ENCODE results near the gene DST. TPM values are rescaled to one million over a fixed set of nuclear protein-coding genes. Genes with fewer than 3 reads are reported as not detected.
A peak's percentile ranks its signal among the peaks of the same experiment; 100 is the strongest.

DST gene
- 184 and 219 TPM in 2 replicates for total RNA-seq (2014; rRNA removed; shearing (Covaris generic))
- 263 and 341 TPM in 2 replicates for polyA plus RNA-seq (2014; cell fraction: nucleus; rRNA removed)

DNA sequence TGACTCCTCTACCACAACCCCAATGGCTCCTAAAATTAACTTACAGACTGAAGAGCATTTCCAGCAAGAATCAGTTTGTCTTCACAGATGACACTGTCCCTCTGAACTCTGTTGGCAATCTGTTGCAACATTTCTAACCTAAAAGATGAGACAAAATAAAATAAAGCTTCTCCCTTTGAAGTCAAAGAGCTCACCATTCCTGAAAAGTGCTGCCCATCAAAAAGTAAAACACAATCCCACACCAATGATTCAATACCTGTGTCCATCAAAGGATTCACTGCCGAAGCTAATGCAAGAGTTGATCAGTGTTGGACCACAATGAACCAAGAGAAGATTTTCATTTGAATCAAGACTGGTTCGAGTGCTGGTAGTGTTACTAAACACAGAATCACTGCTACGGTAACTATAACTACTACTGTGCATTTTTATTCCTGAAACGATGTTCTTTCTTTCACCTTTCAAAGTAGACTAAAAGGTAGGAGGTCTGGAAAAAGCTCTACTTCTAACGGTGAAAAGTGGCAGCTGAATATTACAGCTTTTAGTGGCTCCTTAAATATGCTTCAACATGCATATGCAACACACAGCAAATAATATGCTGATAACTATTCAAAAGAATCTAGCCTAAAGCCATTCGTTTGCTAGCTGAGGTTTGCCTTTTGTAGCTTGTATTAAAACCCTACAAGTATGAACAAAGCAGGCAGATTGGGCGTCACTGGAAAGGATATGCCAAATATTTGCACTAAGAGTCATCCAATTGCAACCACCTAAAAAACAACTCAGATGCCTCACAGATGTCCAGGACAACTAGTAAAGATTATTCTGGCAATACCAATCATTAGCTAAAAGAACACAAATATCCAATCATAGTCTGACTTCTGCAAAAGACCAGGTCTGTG lies at the start of gene DST:
Gene DST, minus strand, starts transcription at position 524 of the 896 bp plus-strand sequence.
- peak; percentile 91 for DNase-seq (ENCODE audit: extremely low read depth, low read depth)

DNA sequence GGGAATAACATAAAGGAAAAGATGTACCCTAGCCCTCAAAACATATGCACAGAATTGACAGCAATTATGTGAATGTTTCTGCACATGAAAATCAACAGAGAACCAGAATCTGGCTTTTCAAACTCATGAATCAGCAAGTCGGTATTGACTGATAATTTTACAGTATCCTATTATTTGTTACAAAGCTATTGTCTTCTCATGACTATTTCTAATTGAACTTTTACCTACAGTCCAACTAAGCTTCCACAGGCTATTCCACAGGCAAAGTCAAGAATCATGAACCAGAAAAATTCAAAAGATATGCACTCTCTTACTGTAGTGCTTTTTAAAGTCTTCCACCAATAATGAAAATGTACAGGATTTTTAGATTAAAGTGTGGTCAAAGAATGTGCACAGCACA lies 49.1 kb upstream of the DST start:
- DNase-seq (ENCODE audit: extremely low read depth, low read depth) = no peak

- DNase-seq (ENCODE audit: extremely low read depth, low read depth) = no peak
These were observed 48.6 kb upstream of the DST start for GRCh38 chr6:56691286-56691595.

DNA sequence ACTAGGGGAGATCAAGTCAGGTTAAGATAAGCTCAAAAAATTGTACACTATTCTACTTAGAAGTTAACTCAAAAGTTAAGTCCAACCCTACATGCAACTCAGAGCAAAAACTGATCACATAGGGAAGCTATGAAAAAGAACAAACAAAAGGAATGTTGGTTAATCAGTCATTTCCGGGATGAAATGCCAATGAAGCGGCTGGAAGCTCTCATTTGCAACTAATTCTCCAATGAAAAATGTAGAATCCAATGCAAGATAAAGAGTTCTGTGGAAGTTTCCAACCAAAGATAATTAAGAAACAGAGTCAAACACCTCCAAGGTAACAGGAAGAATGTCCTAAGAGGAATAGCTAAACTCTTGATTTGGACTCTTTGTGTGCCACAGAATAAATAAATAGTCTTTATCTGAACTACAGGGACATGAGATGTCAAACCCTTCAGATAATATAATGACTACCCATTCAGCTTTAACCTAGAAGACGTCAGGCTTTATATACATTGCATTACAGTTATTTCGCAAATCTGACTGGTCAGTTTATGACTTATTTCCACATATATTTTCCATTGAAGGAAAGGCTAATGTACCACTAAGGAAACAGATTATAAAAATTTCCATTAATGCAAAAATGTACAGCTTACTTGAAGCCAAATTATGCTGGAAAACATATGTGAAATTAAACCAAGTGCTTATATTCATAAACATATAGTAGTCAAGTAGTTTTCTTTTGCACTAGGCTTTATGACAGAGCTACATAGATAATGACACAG lies 48.0 kb upstream of the DST start:
- DNase-seq (ENCODE audit: extremely low read depth, low read depth) = no peak

- no peak for DNase-seq (ENCODE audit: extremely low read depth, low read depth)
These were observed 47.0 kb upstream of the DST start for GRCh38 chr6:56689663-56690062.

DNA sequence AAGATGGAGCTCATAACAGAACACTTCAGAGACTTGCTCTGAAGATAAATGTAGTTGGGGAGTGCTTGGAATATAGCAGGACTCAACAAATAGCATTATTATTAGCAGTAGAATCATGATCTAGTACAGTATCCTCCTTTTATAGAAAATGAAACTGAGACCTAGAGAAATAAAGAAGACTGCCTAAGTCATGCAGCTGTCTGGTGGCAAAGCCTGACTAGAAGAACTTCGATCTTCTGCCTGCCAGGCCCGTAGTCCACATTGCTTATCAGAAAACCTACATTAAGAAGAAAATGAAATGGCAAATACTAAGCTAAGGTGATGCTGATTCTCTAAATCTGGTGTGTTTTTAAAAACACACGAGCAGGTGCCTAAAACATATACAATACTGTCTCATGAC lies 46.4 kb upstream of the DST start:
- DNase-seq (ENCODE audit: extremely low read depth, low read depth) = no peak

DNA sequence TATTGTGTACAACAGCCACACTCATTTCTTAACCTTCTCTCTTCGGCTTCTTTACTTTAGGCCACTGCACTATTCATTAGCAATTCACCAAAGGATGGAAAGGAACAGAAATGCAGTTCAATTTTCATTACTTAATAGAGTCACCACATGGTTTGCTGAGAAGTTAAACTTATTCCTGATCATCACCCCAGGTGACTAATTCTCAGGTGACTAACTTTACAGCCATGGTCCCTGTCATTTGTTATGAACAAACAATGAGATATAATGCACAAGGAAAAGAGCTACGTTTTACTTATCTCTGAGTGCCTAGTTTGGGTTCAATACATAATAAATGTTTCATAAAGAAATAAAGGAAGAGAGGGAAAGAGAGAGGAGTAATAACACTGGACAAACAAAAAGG lies 45.8 kb upstream of the DST start:
- no peak for DNase-seq (ENCODE audit: extremely low read depth, low read depth)

DNA sequence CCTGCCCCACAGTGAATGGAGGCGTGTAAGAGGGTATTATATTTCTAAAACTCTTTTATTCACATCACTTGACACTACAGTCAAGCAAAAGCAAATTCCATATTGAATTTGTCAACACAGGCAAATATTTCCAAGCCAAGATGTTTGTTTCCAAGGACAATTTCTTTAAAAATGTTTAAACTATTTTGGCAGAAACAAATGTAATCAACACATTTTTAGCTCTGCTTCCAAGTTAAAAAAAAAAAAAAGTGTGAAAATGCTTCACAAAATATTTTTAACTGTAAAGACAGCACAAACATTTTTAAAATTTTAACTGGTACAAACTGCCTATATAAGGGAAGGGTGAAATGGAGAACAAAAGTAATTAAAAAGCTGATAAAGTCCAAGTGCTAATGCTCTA lies 44.9 kb upstream of the DST start:
- no peak for DNase-seq (ENCODE audit: extremely low read depth, low read depth)

GRCh38 chr6:56686429-56686828 lies 43.7 kb upstream of the DST start:
- DNase-seq (ENCODE audit: extremely low read depth, low read depth) = no peak

DNA sequence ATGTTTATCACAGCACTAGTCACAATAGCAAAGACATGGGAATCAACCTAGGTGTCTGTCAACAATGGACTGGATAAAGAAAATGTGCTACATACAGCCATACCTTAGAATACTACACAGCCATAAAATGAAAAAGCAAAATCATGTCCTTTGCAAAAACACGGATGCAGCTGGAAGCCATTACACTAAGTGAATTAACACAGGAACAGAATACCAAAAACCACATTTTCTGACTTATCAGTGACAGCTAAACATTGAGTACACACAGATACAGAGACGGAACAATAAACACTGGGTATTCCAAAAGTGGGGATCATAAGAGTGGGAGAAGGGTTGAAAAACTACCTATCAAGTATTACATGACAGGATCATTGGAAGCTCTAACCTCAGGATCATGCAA lies 43.3 kb upstream of the DST start:
- no peak for DNase-seq (ENCODE audit: extremely low read depth, low read depth)

GRCh38 chr6:56685102-56685733 lies 42.5 kb upstream of the DST start:
- no peak for DNase-seq (ENCODE audit: extremely low read depth, low read depth)

DNA sequence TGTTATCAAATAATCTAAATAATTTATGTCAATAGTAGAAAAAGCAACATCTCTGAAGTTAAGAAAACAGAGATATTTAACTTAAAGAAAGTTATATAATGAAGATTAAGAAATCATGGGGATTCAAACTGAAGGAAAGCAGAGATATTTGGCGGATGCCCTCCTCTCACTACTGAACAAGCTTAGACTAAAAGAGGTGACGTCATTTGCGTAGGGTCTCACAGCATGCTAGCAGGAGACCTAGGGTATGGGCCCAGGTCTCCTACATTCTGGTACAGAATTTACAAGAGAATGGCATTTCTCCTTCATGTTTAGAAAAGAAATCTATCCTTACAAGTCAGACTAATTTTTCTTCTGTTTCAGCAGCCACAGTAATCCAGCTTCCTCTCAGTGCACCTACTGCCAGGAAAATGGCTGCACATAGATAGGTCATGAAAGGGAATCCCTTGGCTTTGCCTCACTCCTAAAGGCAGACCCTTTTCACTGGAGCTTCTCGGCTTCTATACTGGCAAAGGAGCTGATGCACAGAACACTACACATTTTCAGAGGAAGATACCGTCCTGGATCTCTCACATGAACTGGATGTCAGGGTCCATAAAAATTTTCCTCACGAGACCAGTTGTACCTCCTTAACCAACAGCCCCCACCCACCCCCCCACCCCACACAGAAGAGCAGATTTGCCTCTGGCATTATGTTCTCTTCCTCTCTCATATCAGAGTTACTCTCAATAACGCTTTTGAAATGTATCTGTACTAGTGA lies 41.8 kb upstream of the DST start:
- no peak for DNase-seq (ENCODE audit: extremely low read depth, low read depth)

- peak; percentile 87 for DNase-seq (ENCODE audit: extremely low read depth, low read depth)
These were observed 41.2 kb upstream of the DST start for GRCh38 chr6:56683882-56684281.

DNA sequence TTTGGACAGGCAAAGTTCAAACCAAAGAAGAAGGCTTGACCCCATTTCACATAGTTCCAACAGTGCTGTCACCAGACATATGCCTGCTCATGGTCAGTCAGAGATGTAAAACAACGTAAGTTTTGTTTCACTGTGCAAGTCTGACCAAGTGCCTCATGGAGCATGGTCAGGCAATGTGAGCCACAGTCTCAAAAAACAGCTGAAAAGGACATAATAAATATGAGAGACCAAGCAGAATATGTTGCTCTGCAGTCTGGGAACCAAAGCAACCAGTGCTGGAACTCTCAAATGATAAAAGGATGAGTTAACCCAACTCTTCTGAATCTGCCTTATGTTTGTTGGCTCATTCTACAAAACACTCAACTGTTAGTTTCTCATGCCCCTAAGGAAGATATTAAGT lies 39.9 kb upstream of the DST start:
- DNase-seq (ENCODE audit: extremely low read depth, low read depth) = no peak

DNA sequence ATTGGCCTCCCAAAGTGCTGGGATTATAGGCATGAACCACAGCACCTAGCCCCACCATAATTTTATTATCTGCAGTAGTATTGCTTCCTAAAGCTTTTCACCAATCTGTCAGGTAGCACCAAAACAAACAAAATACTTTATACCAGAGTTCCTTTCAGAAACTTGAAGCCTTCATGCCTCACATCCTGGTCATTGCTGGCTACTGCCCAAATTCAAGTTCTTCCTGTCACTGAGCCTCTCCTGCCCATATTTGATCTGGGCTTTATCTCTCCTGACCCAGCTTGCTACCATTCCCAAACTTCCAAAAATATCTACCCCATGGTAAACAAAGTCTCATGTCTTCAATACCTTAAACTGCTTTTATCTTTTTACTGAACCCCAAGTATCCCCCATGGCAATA lies 34.9 kb upstream of the DST start:
- no peak for DNase-seq (ENCODE audit: extremely low read depth, low read depth)

GRCh38 chr6:56671651-56672461 lies 29.2 kb upstream of the DST start:
- no peak for DNase-seq (ENCODE audit: extremely low read depth, low read depth)

GRCh38 chr6:56671160-56671559 lies 28.5 kb upstream of the DST start:
- no peak for DNase-seq (ENCODE audit: extremely low read depth, low read depth)

DNA sequence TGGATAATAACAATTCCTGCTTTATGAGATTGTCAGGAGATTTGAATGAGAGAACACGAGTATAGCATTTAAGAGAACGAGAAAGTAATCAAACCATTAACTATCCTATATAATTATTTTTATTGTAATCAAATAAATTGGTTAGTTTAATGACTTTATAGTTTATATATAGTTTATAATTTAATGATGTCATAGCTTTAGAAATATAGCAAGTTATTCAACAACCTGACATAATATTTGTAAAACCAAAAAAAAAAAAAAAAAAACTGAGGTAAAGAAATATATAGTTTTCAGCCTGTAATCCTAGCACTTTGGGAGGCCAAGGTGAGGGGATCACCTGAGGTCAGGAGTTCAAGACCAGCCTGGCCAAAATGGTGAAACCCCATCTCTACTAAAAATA lies 26.4 kb upstream of the DST start:
- no peak for DNase-seq (ENCODE audit: extremely low read depth, low read depth)

DNA sequence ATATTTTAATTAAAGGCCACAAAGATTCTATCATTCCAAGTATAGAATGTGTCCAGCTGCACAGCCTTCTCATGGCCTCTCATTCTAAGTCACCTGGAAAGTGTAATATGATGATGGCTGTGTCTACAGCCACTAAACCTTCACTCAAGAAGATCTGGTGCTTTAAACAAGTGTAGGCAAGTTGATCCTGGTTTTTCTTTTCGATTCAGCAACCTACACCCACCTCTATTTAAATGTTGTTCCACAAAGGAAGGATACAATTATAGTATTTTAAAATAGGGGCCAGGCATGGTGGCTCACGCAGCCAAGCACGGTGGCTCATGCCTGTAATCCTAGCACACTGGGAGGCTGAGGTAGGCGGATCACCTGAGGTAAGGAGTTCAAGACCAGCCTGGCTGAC lies 25.5 kb upstream of the DST start:
- no peak for DNase-seq (ENCODE audit: extremely low read depth, low read depth)

DNA sequence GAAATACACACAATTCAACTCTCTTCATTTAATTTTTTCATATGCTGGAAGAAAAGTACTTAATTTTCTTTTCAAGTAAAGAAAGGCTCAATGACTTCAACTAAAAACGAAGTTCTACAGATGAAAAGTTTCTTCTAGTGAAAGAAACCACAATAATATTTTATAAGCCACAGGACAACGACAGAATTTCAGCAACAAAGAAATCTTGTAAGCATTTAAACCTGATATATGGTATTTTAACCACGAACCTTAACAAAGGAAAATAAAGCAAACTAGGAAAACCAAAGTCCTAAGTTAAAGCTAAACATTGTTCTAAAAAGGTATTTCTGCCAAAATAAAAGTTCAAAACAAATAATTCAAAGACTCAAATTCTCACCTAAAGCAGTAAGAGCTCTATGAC lies 24.6 kb upstream of the DST start:
- DNase-seq (ENCODE audit: extremely low read depth, low read depth) = no peak
